Posterior vena cava (tissue), 2 donors: ENCODE results near the gene TRABD. TPM values are rescaled to one million over a fixed set of nuclear protein-coding genes. Genes with fewer than 3 reads are reported as not detected.

Experiments
- DNase-seq: peaks from one replicate; pipeline ENCODE4 v3.0.0-alpha.2; 2020; ENCODE audit warnings: low spot score
- intact Hi-C, 2 donors: fragments of 100-400 bp; cut with DNase I; formaldehyde crosslinking; loops; one replicate each; pipeline versions ENCODE4 v1.14.1 to v1.14.2; 2022 to 2023
- total RNA-seq, 2 donors: library from RNA; stranded (reverse); fragmentation: NEBNext Ultra II Directional; extraction: Animal tissue kit (Norgen Biotek cat#: 25700); gene quantifications; one replicate each; pipeline ENCODE4 v1.2.1, GENCODE V29; 2021
- donor health status: DM: yes; HTN: yes; CAD: no.
- donor health status: DM: yes; HTN: yes; CAD: no.

The TRABD gene
- total RNA-seq, 2 donors from 2014 or later = 18.3 to 20.5 TPM

DNA sequence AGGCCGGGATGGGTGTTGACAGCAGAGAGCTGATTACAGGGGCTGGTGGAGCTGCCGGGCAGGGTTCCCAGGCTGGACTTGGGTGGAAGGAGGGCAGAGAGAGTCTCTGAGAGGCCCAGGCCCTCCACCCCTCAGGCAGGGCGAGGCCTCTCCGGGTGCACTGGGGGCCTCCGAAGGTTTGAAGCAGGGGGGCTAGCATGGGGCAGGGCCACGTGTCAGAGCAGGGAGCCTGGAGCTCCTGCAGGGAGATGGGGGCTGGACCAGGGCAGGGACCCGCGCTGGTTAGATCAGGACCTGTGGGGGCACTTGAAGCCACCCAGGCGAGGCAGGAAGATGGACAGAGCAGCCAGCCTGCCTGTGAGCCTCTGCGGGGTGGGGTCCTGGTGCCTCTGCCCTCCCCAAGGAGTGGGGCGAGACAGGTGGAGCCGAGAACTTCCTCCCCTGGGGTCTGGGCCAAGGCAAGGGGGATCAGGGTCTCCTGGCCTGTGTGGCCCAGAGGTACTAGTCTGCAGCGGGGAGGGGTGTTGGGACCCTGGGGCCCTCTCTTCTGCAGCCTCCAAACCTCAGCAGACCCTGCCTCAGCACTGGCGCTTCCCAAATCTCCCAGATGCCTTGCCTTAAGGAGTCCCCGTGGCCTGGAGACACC is 14.3 kb upstream of the TRABD start:
- intact Hi-C loops = no loop called here
- DNase-seq = peak; percentile 81

GRCh38 chr22:50171965-50172421 is 13.7 kb upstream of the TRABD start:
- intact Hi-C loops = no loop called here
- DNase-seq = no peak

- no peak for DNase-seq
- intact Hi-C loops = no loop called here
Observed at GRCh38 chr22:50173311-50173982, 12.3 kb upstream of the TRABD start.

GRCh38 chr22:50173983-50174355 is 11.7 kb upstream of the TRABD start:
- no peak for DNase-seq
- intact Hi-C loops = no loop called here

DNA sequence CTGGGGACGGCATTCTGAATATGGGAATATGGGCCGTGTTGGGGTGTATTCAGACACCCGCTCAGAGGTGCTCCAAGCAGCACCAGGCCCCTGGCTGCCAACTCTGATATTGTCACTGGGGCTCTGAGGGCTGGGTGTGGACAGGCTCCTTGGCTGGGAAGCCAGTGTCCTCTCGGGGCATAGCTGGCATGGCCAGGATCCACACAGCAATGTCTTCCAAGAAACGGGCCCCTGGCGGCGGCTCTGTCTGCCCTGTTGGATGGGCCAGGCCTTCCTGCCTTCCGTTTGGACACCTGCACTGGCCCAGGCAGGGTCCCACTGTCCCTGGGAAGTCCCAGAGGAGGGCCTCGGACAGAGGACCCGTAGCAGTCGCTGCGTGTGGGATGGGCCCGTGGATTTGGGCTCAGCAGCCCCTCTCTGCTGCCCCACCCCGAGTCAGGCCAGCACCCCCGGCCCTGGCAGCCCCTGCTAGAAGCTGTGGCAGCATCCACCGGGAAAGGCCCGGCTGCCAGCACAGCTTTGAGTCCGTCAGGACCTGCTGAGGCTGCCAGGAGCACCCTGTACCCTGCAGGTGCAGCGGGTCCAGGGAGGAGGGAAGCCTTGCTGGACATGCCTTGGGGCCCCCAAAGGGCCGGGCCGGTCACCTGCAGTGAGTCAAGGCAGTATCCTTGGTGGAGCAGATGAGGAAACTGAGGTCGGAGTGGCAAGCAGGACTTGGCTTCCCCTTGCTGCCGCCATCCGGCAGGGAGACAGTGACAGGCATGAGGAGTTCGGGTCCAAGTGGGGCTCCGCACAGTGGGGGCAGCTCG is 11.1 kb upstream of the TRABD start:
- intact Hi-C loops = no loop called here
- no peak for DNase-seq

DNA sequence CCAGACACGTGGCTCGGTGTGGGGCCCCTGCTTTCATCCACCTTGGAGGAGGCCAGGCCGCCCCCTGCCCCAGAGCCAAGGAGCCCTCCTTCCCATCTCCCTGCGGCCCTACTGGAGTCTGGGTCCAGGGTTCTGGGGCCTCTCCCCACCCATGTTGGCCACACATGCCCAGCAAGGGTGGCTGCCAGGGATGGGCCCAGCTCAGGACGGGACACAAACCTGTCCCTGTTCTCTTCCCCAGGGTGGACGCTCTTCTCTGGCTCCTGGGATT is 10.6 kb upstream of the TRABD start:
- no peak for DNase-seq
- intact Hi-C loops = no loop called here

GRCh38 chr22:50175921-50176849 is 9.5 kb upstream of the TRABD start:
- intact Hi-C loops = no loop called here
- DNase-seq = no peak

DNA sequence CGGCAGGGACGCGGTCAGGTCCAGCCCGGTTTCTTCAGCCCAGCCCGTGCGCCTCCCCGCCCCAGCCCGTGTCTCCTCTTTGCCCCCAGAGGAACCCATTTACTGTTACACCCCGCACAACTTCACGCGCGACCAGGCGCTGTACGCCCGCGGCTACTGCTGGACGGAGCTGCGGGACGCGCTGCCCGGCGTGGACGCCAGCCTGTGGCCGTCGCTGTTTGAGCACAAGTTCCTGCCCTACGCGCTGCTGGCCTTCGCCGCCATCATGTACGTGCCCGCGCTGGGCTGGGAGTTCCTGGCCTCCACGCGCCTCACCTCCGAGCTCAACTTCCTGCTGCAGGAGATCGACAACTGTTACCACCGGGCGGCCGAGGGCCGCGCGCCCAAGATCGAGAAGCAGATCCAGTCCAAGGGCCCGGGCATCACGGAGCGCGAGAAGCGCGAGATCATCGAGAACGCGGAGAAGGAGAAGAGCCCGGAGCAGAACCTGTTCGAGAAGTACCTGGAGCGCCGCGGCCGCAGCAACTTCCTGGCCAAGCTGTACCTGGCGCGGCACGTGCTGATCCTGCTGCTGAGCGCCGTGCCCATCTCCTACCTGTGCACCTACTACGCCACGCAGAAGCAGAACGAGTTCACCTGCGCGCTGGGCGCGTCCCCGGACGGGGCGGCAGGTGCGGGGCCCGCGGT is 8.7 kb upstream of the TRABD start:
- no peak for DNase-seq
- intact Hi-C loops = no loop called here

DNA sequence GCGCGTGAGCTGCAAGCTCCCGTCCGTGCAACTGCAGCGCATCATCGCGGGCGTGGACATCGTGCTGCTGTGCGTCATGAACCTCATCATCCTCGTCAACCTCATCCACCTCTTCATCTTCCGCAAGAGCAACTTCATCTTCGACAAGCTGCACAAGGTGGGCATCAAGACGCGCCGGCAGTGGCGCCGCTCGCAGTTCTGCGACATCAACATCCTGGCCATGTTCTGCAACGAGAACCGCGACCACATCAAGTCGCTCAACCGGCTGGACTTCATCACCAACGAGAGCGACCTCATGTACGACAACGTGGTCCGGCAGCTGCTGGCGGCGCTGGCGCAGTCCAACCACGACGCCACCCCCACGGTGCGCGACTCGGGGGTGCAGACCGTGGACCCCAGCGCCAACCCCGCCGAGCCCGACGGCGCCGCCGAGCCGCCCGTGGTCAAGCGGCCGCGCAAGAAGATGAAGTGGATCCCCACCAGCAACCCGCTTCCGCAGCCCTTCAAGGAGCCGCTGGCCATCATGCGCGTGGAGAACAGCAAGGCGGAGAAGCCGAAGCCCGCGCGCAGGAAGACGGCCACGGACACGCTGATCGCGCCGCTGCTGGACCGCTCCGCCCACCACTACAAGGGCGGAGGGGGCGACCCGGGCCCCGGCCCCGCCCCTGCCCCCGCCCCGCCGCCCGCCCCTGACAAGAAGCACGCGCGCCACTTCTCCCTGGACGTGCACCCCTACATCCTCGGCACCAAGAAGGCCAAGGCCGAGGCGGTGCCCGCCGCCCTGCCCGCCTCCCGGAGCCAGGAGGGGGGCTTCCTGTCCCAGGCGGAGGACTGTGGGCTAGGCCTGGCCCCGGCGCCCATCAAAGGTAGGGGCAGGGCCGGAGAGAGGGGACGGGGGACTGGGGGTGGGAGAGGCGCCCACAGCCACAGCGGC is 7.9 kb upstream of the TRABD start:
- intact Hi-C loops = no loop called here
- DNase-seq = peak; percentile 79

DNA sequence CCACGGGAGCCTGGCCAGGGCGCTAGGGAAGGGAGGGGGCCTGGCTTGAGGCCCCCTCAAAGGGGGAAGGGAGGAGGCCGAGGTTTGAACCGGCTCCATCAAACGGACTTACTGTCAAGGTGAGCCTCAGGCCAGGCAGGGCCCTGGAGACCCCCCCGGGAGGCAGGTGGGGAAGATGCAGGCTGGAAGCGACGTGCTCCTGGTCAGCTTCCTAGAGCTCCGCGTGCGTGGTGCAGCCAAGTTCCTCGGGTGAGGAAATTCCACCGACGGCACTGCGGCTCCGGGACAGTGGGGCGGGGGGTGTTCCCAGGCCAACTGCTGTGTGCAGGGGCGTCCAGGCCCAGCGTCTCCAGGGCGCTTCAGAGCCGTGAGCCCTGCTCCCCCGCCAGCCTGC is 7.2 kb upstream of the TRABD start:
- DNase-seq = peak; percentile 78
- intact Hi-C loops = no loop called here

DNA sequence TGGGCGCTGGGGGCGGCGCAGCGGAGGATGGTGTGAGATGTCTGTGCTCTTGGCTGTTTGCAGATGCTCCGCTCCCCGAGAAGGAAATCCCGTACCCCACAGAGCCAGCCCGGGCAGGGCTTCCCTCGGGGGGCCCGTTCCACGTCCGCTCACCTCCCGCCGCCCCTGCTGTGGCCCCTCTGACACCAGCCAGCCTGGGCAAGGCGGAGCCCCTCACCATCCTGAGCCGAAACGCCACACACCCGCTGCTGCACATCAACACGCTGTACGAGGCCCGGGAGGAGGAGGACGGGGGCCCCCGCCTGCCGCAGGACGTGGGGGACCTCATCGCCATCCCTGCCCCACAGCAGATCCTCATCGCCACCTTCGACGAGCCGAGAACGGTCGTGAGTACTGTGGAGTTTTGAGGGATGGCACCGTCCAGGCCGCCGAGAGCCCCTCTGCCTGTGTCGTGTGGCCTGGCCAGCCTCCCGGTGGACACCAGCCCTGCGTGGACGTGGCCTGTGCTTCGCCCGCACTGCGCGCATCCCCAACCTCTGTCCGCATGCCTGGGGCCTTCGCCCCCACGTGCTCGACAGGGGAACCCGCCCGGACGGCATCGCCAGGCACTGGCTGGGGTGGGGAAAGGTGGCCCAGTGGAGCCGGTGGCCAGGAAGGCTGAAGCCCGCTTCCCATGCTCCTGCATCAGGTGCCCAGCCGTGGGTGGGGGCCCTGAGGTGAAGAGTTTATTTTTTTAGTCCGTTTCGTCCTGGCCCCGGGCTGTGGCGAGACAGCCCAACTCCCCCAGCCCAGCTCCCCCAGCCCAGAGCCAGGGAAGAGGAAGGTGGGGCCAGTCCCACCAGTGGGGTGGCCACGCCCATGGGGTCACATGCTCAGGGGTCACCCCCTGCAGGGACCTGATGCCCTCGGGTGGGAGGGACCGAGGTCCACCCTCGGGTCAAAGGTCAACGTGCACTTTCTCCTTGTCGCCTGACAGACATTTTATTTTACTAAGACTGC is 6.5 kb upstream of the TRABD start:
- intact Hi-C loops = no loop called here
- DNase-seq = peak; percentile 82

DNA sequence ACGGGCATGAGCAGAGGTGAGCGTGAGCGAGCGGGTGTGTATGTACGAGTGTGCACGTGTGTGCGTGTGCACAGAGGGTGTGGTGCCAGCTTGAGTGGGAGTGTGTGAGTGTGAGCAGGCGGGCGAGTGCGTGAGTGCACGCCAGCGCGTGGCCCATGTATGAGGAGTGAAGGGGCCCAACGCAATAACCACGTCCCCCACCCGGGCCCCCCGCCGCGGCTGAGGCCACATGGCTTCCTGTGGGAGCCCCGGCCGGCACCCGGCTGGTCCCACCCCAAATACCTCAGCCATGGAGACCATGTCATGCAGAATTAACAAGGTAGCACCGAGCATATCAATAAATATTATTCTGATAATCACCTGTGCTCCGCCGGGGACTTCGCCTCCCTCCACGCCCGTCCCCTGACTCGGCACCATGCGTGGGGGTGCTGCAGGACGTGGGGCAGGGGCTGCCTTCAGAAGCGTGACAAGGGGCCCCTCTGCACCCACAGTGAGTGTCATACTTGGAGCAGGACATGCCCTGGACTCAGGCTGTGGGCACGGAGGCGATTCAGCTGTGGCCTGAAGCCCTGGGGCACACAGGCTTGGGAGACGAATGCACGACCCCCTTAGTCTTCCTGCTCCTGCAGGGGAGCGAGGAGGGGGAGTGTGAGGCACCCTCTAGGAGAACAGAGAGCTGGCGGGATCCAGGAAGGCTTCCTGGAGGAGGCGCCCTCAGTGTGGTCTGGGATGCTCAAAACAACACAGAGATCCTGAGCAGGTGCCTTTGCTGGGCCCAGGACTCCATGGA is 5.6 kb upstream of the TRABD start:
- DNase-seq = no peak
- intact Hi-C loops = no loop called here

GRCh38 chr22:50180727-50181521 is 4.8 kb upstream of the TRABD start:
- intact Hi-C loops = no loop called here
- DNase-seq = peak; percentile 80

GRCh38 chr22:50182176-50183081 is 3.3 kb upstream of the TRABD start:
- no peak for DNase-seq
- intact Hi-C loops = no loop called here
